HG03175 (cell line): Measurements from ENCODE around the gene TEX30.
"Not testable (repeated sequence)": the region's sequence is repeated elsewhere in the genome, so short reads cannot be mapped to it uniquely, and the experiment has no call there.

Experiments used
- ATAC-seq: cut with Tn5 transposase; IDR thresholded peaks from one replicate; pipeline ENCODE4 v1.9.1; 2021; ENCODE audit warnings: mild to moderate bottlenecking, moderate library complexity; ENCODE audit not compliant: unreplicated experiment

The TEX30 gene

DNA sequence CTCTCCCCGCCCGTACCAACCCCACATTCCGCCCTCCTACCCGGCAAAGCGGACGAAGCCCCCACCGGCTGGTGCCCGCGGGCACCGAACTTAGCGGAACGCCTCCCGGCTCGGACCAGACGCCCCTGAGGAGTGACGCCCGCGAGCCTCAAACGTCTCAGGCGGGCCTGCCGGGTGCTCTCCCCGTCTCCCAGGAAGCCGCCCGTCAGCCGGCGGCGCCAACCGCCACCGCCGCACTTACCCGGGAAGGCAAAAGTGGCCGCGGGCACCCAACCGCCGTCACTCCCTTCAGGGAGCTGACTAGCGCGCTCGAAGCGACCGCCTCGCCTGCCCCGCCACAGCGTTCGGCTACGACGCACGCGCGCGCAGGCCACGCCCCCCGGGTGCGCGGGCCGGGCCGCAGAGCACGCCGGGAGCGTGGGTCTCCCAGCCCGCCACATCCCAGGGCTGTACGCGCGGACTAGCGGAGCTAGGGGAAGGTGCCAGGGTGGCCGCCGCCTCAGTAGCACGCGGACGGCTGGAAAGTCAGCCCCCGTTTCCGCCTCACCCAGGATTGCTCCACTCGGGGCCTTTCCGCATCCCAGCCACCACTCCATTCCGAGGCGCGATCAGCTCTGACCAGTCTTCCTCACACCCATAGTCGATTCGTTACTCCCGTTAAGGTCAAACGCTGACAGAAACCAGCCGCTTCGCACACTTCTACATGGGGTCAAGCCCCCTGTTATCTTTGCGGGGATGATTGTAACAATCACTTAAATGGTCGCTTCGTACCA is at the start of gene TEX30:
Gene TEX30 (minus strand): TSS at position 346 of the 773 bp plus-strand sequence. CDS start 3,760 bp downstream, outside the sequence.
- ATAC-seq, result peak; percentile 93

DNA sequence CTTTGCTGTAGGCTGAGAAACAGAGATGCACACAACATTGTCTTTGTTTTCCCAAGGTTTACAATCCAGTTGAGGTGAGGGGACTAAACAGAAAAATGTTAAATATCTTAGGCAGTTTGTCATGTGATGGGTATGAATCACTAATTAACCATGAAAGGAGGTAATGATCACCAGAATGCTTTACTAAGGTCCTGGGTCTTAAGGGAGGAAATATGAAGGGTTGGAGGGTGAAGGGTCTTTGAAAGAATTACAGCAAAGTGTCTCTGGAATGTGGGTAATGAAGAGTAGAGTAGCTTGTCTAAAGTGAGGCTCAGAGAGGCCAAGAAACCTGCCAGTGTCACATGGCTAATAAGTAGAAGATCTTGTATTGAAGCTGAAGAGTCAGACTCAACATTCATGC is 44.3 kb upstream of the TEX30 start:
- no peak for ATAC-seq

DNA sequence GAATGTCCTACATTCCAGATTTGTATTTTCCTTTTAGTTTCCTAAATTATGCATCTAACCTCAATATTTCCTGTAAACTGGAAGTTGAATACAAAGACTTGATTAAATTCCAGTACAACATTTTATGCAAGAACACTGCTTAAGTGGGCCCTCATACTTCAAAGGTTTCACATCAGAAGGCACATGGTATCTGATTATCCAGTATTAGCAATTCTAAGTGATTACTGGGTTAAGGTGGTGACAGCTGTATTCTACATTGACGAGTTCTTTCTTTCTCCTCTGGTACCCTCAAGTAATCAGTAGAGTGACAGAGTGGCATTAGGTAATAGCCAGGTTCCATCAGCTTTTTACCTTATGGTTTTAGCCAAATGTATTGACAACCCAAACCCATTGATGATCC is 43.7 kb upstream of the TEX30 start:
- ATAC-seq, result no peak

DNA sequence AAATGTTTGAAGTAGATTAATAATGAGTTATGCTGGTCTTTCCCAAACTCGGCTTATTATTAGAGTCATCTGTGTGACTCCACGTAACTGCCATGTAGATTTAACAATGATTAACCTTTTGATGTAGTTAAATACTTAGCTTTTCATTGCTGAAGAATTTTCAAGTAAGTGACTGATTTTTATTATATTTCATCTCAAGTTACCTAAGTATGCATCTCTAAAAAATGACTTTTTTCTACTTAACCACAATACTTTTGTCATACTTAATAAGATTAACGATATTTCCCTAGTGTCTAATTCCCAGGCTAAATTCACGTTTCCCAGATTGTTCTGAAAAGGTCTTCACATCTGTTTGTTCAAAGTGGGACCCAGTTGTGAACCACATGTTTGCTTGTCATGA is 43.1 kb upstream of the TEX30 start:
- ATAC-seq, result no peak

GRCh38 chr13:102815788-102816187 is 42.2 kb upstream of the TEX30 start:
- no peak for ATAC-seq

GRCh38 chr13:102814793-102815192 is 41.2 kb upstream of the TEX30 start:
- no peak for ATAC-seq

- ATAC-seq, result no peak
Measured at GRCh38 chr13:102814025-102814607, 40.5 kb upstream of the TEX30 start.

DNA sequence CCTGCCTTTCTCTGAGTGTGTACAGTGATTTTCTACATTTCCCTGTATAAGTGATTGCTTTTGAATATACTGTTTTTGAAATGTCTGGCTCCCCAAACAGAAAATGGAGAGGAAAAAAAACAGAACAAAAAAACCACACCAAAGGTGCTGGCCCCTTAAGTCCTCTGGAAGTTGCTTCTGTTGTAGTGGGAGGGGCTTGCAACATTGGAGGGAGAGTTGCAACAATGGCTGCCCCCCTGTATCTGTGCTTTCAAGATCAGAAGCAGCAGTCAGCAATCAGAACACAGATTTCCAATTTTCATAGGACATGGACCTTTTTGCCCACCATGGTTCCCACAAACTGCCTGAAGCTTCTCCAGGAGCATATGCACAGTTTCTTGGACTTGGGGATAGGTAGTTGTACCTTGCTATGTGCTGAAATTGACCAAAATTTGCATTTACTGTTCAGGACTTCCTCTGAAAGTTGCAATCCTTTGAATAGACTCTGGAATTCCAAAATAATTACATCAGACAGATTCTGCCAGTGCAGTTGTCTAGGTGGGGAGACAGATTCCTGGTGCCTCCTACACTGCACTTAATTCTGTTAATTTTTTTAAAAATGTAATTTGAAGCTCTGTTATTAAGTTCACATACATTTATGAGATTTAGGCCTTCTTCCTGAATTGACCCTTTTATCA is 39.2 kb upstream of the TEX30 start:
- no peak for ATAC-seq

- no peak for ATAC-seq
Measured at GRCh38 chr13:102807699-102808098, 34.1 kb upstream of the TEX30 start.

DNA sequence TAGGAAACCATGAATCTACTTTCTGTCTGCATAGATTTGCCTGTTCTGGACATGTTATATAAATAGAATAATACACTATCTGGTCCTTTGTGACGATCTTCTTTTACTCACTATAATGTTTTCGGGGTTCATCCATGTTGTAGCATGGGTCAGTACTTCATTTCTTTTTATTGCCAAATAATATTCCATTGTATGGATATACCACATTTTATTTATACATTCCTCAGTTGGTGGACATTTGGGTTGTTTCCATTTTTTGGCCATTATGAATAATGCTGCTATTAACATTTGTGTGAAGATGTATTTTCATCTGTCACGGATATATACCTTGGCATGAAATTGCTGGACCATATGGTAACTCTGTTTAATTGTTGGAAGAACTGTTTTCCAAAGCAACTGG is 32.1 kb upstream of the TEX30 start:
- ATAC-seq, result no peak

DNA sequence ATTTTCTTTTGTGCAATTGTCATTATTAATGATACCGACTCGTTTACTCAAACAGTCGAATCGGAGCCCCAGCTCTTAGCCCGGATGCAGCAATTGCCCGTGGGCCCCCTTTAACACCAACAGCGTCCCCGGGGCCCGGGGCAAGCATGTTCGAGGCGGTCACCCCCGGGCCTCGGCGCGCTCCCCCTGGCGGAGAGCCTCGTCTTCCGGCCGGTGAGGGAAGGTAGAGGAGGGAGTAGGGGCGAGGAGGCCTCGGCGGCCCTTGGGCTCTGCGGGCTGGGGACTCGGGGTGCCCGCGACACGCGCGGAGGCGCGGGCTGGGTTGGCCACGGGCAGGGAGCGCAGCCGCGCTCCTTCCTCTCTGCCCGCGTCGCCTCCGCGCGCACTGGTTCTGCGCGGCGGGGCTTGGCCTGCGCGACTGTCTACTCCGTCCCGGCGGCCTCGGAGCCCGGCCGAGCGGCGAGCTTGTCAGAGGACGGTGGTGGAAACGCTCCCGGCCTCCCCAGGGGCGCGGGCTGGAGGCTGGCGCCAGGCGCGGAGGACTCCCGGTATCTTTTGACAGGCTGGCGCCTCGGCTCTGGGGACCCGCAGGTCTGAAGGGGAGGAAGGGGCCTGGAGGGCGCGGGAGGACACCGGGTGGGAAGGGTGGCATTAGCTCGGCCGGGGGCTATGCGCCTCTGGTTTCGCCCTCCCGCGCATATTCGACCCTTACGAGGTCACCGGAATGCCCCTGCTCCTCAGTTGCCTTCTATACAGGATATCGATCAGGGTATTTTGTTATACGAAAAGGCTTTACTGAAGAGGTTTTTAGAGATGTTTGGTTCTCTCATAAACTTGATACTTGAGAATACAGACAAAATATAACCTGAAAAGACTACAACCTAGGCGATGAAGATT is 26.8 kb upstream of the TEX30 start:
- peak; percentile 76 for ATAC-seq

DNA sequence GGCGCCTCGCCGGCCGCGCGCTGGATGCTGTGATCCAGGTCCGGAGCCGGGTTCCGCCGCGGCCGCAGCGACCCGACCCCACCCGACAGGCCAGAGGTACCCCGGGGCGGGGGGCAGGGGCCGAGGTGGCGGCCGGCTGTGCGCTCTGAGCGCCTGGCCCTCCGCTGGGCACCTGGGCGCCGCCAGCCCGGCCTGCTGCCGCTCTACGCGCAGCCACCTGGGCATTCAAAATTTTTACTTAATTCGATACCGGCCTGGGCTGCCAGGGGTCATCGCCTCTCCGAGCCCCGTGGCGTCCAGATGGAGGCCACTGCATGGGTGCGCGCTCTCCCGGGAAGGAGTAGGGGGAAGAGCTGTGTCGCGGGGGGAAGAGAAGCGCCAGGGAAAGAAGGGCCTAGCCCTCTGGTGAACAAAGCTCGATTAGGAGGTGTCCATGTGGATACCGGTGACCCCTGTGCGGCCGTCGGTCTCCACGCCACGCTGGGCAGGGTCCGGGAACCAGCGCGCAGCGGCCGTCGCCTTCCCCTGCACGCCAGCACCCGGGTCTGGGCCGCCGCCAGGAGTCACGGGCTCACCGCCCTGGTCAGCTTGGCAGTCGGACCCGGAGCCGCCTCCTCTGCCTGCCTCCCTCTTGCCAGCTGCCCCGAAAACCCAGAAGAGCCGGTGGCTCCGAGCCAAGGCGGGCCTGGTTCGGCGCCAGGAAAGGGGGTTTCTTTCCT is 26.0 kb upstream of the TEX30 start:
- peak; percentile 12 for ATAC-seq

- peak; percentile 84 for ATAC-seq
Measured at GRCh38 chr13:102798581-102799425, 25.2 kb upstream of the TEX30 start, which contains the start of the genes BIVM and POGLUT2. TSS of gene BIVM (plus strand) at chr13:102799119. CDS start at chr13:102807268, 8,149 bp downstream. TSS of gene POGLUT2 (minus strand) at chr13:102798976. CDS start at chr13:102798670, 306 bp downstream.

DNA sequence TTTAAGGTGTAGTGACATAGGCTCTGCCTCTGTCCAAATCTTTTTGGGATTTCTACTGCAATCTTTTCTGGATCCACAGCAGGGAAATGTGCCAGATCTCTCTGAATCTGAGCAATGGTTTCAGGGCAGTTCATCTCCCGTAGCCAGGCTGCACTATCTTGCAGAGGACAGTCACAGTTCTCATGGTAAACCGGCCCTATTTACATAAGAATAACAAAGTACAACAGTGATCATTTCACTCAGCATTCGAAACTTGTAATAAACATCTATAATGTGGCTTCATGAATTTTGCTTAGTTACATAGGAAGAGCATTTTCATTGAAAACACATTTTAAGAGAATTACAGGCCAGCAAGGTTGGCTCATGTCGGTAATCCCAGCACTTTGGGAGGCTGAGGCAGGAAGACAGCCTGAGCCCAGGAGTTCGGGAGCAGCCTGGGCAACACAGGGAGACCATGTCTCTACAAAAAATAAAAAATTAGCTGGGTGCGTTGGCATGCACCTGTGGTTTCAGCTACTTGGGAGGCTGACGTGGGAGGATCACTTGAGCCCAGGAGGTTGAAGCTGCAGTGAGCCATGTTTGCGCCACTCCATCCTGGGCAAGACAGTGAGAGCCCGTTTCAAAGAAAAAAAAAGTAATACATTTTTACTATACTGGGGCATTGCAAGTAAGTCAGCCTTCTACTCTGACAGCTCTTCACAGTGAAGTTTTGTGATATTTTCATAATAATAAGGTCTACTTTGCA is 20.2 kb upstream of the TEX30 start:
- no peak for ATAC-seq

DNA sequence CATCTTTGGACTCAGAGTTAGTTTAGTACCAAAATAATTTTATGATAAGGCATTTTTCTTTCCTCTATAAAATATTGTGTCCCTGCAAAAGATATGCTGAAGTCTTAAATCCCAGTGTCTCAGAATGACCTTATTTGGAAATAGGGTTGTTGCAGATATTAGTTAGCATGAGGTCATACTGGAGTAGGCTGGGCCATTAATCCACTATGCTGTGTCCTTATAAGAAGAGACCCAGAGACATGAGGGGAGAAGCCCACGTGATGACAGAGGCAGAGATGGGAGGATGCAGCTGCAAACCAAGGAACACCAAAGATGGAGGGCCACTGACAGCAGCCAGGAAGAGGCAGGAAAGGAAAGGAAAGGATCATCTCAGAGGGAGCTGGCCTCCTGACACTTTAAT is 18.8 kb upstream of the TEX30 start:
- no peak for ATAC-seq

- ATAC-seq, result no peak
Measured at GRCh38 chr13:102788683-102789082, 15.1 kb upstream of the TEX30 start.

DNA sequence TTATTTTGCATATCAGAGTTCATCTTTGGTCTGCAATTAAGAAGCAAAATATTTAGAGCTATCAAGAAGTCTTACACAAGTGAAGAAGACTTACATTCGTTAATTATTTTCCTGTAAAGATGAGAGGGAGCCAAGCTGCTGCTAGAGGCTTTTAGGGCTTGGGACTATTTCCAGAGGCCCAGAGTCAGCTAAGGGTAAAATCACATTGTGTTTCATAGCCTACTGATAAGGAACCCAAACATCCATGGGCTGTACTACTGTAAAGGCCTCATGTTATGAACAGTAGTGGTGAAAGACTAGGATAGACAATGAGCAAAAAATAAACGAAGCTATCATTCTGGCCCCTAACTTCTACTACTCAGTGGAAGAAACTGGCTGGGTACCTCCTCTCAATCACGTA is 10.9 kb upstream of the TEX30 start:
- no peak for ATAC-seq

GRCh38 chr13:102781591-102781990 is 8.0 kb upstream of the TEX30 start:
- ATAC-seq, result no peak

GRCh38 chr13:102780656-102781055 is 7.1 kb upstream of the TEX30 start:
- not testable (repeated sequence) for ATAC-seq
